Retinal pigment epithelial cell (primary cell): ENCODE measurements around the gene CCDC15.
"Not testable (repeated sequence)": the region's sequence is repeated elsewhere in the genome, so short reads cannot be mapped to it uniquely, and the experiment has no call there.

Experiments
- DNase-seq: peaks from one replicate; pipeline ENCODE4 v3.0.0-alpha.2; 2010; ENCODE audit warnings: low read depth
- H3K4me3 ChIP-seq: 2 replicates; pipeline ENCODE4 v1.5.1; 2011; ENCODE audit warnings: mild to moderate bottlenecking, low read length, control low read depth, moderate library complexity
- CTCF ChIP-seq: conservative IDR thresholded peaks from 2 replicates; pipeline ENCODE4 v1.5.1; 2011; ENCODE audit warnings: low read depth, low read length, control low read depth, inconsistent platforms

CCDC15 gene

DNA sequence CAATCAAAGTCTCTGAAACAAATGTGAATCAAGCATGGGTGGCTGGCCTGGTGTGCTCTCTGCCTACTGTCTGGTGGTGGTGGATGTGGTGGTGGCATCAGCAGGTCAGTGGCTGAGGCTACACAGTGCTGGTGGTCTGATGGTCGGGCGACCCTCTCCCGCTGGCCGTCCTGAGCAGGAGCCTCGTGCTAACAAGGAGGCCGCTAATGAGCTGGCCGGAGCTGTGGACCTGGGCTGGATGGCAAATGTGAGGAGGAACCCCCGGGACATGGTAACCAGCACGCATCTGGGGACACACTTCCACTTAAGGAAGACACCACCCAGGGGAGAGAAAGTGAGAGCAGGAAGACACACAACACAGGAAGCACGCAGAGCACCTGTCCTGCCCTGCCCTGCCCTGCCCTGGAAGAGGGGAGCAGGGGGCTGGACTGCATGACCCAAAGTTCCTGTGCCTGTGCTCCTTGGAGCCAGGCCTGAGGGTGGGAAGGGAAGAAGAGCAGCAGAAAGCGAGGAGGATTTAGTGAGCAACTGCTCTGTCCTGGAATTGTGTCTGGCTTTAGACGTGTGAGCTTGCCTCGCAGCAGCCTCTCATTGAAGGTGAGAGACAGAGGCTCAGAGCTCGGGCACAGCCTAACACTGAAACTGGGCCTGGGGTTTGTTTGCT, 132.8 kb downstream of the CCDC15 start:
- H3K4me3 ChIP-seq, result no peak overlapping the region
- no peak for TF ChIP-seq CTCF
- DNase-seq, result no peak

DNA sequence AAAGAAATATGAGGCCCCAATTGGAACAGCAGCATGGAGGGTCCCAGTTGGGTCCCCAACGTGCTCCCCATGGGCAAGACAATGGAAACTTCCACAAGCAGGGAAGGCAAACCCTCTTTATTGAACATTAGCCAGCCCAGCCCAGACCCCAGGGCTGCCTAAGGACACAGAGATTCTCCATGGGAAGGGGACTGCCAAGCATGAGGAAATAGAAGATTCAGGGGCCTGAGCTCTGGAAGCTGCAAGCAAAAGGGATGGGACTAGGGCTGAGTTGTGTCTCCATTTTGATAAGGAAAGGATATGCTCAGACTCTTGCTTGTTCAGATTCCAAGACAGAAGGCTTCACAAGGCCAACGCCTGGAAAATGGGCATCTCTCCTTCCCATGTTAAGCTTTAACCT, 134.1 kb downstream of the CCDC15 start:
- no peak for DNase-seq
- no peak overlapping the region for H3K4me3 ChIP-seq
- no peak for TF ChIP-seq CTCF

GRCh38 chr11:125088576-125089455, 134.8 kb downstream of the CCDC15 start:
- no peak for DNase-seq
- no peak overlapping the region for H3K4me3 ChIP-seq
- no peak for TF ChIP-seq CTCF

- H3K4me3 ChIP-seq, DNase-seq: not testable (repeated sequence)
These were observed 135.5 kb downstream of the CCDC15 start for GRCh38 chr11:125089481-125089880.

DNA sequence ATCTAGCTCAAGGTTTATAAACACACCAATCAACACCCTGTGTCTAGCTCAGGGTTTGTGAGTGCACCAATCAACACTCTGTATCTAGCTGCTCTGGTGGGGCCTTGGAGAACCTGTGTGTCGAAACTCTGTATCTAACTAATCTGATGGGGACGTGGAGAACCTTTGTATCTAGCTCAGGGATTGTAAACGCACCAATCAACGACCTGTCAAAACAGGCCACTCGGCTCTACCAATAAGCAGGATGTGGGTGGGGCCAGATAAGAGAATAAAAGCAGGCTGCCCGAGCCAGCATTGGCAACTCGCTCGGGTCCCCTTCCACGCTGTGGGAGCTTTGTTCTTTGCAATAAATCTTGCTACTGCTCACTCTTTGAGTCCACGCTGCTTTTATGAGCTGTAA, 136.1 kb downstream of the CCDC15 start:
- not testable (repeated sequence) for H3K4me3 ChIP-seq, DNase-seq

DNA sequence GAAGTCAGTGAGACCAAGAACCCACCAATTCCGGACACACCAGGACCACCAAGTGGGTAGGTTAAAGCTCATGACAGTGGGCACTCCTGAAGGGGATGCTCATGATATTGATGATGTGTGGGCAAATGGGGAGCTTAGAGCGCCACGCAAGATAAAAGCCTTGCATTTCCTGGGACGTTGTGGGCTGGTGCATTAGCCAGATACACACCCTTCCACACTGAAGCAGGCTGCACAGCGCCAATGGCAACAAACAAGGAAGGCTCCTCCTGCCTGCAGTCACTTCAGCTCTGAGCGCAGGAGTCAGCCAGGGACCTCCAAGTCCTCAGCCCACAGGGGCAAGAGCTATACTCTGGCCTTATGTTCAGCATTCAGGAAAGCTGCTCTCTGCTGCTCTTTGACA, 136.8 kb downstream of the CCDC15 start:
- DNase-seq, result no peak
- no peak for TF ChIP-seq CTCF
- H3K4me3 ChIP-seq, result no peak overlapping the region
